GM18526 (cell line): Measurements from ENCODE around the gene PINLYP.
A peak's percentile ranks its signal among the peaks of the same experiment; 100 is the strongest.

Source experiments
- POLR2A ChIP-seq: IDR thresholded peaks from 3 replicates; pipeline ENCODE4 v1.6.1; 2011; ENCODE audit not compliant: insufficient read length; ENCODE audit errors: extremely low read depth

Gene PINLYP

GRCh38 chr19:43594081-43594697 lies 18.6 kb downstream of the PINLYP start:
- TF ChIP-seq POLR2A = no peak

- peak; percentile 15 for TF ChIP-seq POLR2A
These were observed 19.4 kb downstream of the PINLYP start for GRCh38 chr19:43594710-43595604.

DNA sequence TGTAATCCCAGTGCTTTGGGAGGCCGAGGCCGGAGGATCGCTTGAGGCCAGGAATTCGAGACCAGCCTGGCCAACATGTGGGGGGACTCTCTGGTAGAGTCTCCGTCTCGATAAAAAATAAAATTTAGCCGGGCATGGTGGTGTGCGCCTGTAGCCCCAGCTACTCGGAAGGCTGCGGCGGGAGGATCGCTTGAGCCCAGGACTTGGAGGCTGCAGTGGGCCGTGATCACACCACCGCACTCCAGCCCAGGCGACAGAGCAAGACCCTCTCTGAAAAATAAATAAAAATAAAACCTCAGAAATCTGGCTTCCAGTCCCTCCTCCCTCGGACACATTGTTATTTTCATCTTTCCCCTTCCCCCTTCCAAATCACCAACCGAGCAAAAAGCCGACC lies 20.0 kb downstream of the PINLYP start:
- no peak for TF ChIP-seq POLR2A

- peak; percentile 68 for TF ChIP-seq POLR2A
These were observed 20.6 kb downstream of the PINLYP start, which contains the start of the genes IRGQ and ZNF576 for GRCh38 chr19:43595999-43596841. Gene IRGQ, minus strand, starts transcription at chr19:43596134. Its CDS starts 796 bp downstream, at chr19:43595338. Gene ZNF576, plus strand, starts transcription at chr19:43596595. Its CDS starts 514 bp downstream, at chr19:43597109.

DNA sequence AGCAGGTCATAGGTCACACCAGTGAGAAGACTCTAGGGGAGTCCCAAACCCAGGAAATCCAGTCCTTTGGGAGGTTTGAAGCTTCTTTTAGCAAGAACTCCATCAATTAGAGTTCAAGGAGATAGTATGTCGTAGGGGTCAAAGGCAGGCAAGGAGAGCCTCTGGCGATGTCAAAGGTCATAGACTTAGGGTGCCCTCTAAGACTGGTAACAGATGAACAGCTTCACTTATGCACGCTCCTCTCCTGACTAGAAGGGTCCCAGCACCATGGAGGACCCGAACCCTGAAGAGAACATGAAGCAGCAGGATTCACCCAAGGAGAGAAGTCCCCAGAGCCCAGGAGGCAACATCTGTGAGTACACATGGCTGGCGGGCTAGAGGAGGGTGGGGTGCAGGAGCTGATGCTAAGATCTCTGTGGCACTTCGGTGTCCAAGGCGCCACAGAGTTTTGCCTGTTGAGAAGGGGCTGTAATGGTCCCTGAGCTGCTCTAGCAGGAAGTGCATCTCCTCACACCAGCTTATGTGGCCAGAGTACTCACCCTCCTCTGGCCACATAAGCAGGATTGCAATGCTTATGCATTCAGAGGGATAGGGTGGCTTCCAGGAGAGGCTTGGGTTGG lies 21.4 kb downstream of the PINLYP start:
- TF ChIP-seq POLR2A = no peak

DNA sequence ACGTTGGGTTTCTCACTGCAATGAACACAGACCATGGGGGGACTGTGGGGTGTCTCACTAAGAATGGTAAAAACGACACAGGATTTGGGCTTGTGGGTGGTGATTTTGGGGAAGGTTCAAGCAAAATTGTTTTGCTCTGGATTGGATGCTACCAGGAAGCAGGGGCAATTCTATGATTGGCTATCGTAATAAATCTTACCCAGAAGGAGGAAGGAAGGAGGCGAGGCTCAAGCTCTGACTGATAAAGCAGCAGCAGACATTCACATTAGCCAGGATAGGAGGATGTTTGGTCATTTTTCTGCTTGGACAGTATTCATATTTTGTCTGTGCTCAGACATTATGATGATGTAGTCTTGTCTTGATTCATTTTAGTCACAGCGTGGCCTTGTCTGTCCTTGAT lies 22.3 kb downstream of the PINLYP start:
- no peak for TF ChIP-seq POLR2A

- no peak for TF ChIP-seq POLR2A
These were observed 23.0 kb downstream of the PINLYP start for GRCh38 chr19:43598445-43599240.

GRCh38 chr19:43599635-43600295 lies 24.2 kb downstream of the PINLYP start:
- TF ChIP-seq POLR2A = no peak

DNA sequence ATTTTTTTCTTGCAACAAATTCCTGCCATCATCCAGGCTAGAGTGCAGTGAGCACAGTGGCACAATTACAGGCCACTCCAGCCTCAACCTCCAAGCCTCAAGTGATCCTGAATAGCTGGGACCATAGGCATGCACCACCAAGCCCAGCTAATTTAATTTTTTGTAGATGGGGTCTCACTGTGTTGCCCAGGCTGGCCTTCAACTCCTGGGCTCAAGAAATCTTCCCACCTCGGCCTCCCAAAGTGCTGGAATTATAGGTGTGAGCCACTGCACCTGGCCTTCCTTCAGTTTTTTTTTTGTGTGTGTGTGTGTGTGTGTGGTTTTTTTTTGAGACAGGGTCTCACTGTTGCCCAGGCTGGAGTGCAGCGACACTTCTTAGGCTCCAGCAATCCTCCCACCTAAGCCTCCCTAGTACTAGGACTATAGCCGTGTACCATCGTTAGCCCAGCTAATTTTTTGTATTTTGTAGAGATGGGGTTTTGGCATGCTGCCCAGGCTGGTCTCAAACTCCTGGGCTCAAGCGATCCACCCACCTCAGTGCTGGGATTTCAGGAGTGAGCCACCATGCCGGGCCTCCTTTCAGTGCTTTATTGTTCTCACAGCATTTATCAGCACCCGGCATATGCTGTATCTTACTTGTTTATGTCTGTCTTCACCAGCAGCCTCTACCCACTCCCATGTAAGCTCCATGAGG lies 30.4 kb downstream of the PINLYP start:
- TF ChIP-seq POLR2A = no peak

DNA sequence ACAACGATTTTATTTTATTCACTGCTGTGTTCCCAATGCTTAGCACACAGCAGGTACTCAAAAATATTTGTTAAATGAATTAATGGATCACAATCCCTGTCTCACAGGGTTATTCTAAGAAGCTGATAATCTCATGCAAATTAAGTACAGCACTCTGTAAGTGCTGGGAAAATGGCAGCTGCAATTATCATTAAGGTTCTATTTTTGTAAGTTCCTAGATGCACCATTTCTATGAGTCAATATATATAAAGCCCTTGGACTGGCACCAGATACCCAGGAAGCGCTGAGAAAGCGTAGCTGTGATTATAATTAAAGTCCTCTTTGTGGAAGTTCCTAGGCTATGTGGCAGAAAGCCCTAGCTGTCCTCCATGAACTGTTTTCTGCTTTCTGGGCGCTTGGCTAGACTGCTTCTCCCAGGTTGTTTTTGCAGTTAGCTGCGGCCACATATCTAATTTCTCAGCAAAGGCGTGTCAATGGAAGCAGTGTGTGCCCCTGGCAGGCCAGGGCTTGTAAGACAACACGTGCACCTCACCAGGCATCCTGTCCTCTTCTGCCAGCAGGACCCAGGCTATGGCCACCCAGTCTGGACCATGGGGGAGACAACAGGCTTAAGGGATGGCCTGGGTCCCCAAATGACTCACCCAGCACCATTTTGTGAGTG lies 31.1 kb downstream of the PINLYP start:
- TF ChIP-seq POLR2A = no peak

DNA sequence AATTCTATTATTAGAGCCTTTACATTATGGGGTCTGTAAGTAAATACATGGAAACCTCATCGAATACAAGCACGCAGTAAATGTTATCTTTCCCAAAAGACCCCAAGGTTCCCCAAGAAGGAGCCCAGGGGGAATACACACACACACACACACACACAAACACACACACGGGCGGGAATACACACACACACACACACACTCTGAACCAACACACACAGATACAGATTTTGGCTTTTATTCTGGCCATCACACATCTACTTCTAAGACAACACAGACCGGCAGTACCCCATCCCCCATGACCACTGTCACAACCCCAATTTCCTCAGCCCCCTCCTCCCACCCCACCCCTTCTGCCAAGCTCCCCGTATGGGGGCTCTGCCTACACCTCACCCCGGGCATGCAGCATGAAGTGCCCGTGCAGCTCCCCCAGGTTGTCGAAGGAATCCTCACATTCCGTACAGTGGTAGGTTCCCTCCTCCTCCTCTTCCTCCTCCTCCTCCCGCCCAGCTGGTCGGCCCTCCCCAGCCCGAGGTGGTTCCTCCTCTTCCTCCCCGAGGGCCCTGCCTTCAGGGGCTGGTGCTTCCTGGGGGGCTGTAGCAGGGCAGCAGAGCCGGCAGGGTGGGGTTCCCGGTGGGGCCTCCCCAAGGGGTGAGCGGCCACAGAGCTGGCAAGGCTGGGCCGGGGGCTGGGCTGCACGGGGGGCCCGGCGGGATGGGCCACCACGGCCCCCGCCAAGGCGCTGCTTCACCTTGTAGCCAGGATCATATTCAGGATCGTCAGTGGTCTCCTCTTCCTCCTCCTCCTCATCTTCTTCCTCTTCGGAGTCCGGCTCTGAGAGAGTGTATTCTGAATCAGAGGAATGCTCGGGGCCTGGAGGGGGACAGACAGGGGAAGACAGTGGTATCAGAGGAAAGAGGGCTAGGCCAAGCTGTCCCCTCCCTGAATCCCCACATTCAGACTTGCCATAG lies 31.9 kb downstream of the PINLYP start:
- no peak for TF ChIP-seq POLR2A
